Keratinocyte (primary cell): ENCODE measurements around the gene FAM24B.

Experiments used
- EZH2 ChIP-seq: IDR thresholded peaks from one replicate; pipeline ENCODE4 v1.6.1; 2012; ENCODE audit warnings: inconsistent platforms, mild to moderate bottlenecking, low read length, moderate library complexity
- TF ChIP-seq, protein P1 (sequence below), 3 experiments: IDR thresholded peaks in 1 of 3; conservative IDR thresholded peaks in 1 of 3; optimal IDR thresholded peaks in 1 of 3; 2 replicates in 2 of 3; 3 replicates in 1 of 3; pipeline versions ENCODE3 to v1.5.1; 2011; ENCODE audit warnings: low read length in 3 of 3, mild to moderate bottlenecking in 3 of 3, moderate library complexity in 2 of 3, control low read depth in 1 of 3, inconsistent platforms in 1 of 3; ENCODE audit not compliant: insufficient read depth in 2 of 3; ENCODE audit errors: extremely low read depth in 1 of 3

DNA sequence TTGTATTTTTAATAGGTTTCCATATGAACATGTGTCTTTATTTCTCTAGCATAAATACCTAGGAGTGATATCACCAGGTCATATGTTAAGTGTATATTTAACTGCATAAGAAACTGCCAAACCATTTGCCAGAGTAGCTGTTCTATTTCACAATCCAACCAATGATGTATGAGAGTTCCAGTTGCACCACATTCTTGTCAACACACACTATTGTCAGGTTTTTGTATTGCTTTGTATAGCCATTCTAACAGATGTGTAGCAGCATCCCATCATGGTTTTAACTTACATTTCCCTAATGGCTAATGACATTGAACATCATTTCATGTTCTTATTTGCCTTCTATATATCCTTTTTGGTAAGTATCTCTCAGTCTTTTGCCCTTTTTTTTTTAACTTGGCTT, 37.8 kb downstream of the FAM24B start:
- TF ChIP-seq, protein P1, sequence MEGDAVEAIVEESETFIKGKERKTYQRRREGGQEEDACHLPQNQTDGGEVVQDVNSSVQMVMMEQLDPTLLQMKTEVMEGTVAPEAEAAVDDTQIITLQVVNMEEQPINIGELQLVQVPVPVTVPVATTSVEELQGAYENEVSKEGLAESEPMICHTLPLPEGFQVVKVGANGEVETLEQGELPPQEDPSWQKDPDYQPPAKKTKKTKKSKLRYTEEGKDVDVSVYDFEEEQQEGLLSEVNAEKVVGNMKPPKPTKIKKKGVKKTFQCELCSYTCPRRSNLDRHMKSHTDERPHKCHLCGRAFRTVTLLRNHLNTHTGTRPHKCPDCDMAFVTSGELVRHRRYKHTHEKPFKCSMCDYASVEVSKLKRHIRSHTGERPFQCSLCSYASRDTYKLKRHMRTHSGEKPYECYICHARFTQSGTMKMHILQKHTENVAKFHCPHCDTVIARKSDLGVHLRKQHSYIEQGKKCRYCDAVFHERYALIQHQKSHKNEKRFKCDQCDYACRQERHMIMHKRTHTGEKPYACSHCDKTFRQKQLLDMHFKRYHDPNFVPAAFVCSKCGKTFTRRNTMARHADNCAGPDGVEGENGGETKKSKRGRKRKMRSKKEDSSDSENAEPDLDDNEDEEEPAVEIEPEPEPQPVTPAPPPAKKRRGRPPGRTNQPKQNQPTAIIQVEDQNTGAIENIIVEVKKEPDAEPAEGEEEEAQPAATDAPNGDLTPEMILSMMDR (optimal IDR thresholded peaks at IDR 0.05 in 1 of 3, IDR thresholded peaks at IDR 0.05 in 1 of 3, conservative IDR thresholded peaks at IDR 0.05 in 1 of 3; ENCODE audit: extremely low read depth in 1 of 3, insufficient read depth in 2 of 3, low read length in 3 of 3) = no peak
- TF ChIP-seq EZH2 = no peak
